OCI-LY7 (cell line): ENCODE results near the gene KCNMA1. TPM values are rescaled to one million over a fixed set of nuclear protein-coding genes. Genes with fewer than 3 reads are reported as not detected.

Experiments used
- BruUV-seq: library from RNA; stranded (reverse); fragments of 400-500 nt; replicated peaks from 2 replicates; lab custom pipeline; 2021; lab: Mats Ljungman, UMichigan
- CTCF ChIA-PET: fragments of 300-600 bp; sonication (Branson Sonifier 250); formaldehyde crosslinking; loops from one replicate; lab custom pipeline; 2022; ENCODE audit warnings: antibody characterized with exemption; ENCODE audit not compliant: unreplicated experiment; lab: Charles Lee
- POLR2A ChIA-PET: fragments of 300-600 bp; sonication (Branson Sonifier 250); formaldehyde crosslinking; loops from one replicate; lab custom pipeline; 2022; ENCODE audit warnings: antibody characterized with exemption; lab: Charles Lee
- DNase-seq: peaks from one replicate; pipeline ENCODE4 v3.0.0-alpha.2; 2015; ENCODE audit warnings: low spot score
- H2AFZ ChIP-seq: fragments of 200-600 bp; sonication (generic), shearing (Covaris generic); 2 replicates; pipeline ENCODE4 v1.6.1; 2014; ENCODE audit warnings: mild to moderate bottlenecking, antibody characterized with exemption, low read length, moderate library complexity
- H3K27ac ChIP-seq: fragments of 200-600 bp; sonication (generic); 2 replicates; pipeline ENCODE4 v1.5.1; 2014; ENCODE audit warnings: mixed run types, low read depth, mild to moderate bottlenecking, moderate library complexity, low read length, inconsistent platforms; ENCODE audit not compliant: poor library complexity, severe bottlenecking
- H3K36me3 ChIP-seq: fragments of 200-600 bp; sonication (generic); 2 replicates; pipeline ENCODE4 v1.6.1; 2014; ENCODE audit warnings: mild to moderate bottlenecking, antibody characterized with exemption, low read length, moderate library complexity, mixed read lengths; ENCODE audit not compliant: insufficient read depth
- H3K4me1 ChIP-seq: fragments of 200-600 bp; sonication (generic); 2 replicates; pipeline ENCODE4 v1.5.1; 2014; ENCODE audit warnings: mild to moderate bottlenecking, low read length; ENCODE audit not compliant: insufficient read depth, poor library complexity, severe bottlenecking
- H3K4me2 ChIP-seq: fragments of 200-600 bp; sonication (generic); 2 replicates; pipeline ENCODE4 v1.6.1; 2014; ENCODE audit warnings: mild to moderate bottlenecking, low read length
- H3K4me3 ChIP-seq: fragments of 200-600 bp; sonication (generic); 2 replicates; pipeline ENCODE4 v1.5.1; 2014; ENCODE audit warnings: mild to moderate bottlenecking, low read depth, low read length; ENCODE audit not compliant: poor library complexity, severe bottlenecking
- H3K79me2 ChIP-seq: fragments of 200-600 bp; sonication (generic); 2 replicates; pipeline ENCODE4 v1.6.1; 2016; ENCODE audit warnings: low read depth, mild to moderate bottlenecking, low read length, moderate library complexity, mixed read lengths; ENCODE audit not compliant: insufficient read depth
- H3K9me2 ChIP-seq: fragments of 200-600 bp; sonication (generic); 2 replicates; pipeline ENCODE4 v1.6.1; 2016; ENCODE audit warnings: mild to moderate bottlenecking, low read length, mixed read lengths; ENCODE audit not compliant: insufficient read depth
- H3K9me3 ChIP-seq: fragments of 200-600 bp; sonication (generic); 2 replicates; pipeline ENCODE4 v1.6.1; 2014; ENCODE audit warnings: mild to moderate bottlenecking, mixed run types, low read length, mixed read lengths
- H4K20me1 ChIP-seq: fragments of 200-600 bp; sonication (generic); 2 replicates; pipeline ENCODE4 v1.6.1; 2014; ENCODE audit warnings: mild to moderate bottlenecking, antibody characterized with exemption, low read length, moderate library complexity, mixed read lengths; ENCODE audit not compliant: insufficient read depth
- CTCF ChIP-seq: fragments of 200-600 bp; sonication (generic); conservative IDR thresholded peaks from 2 replicates; pipeline ENCODE4 v1.5.1; 2014; ENCODE audit warnings: mild to moderate bottlenecking, antibody characterized with exemption, low read length, moderate library complexity, mixed read lengths
- EZH2phosphoT487 ChIP-seq: fragments of 200-600 bp; sonication (generic); IDR thresholded peaks from 2 replicates; pipeline ENCODE4 v1.6.1; 2018; ENCODE audit warnings: low read depth, borderline replicate concordance, mild to moderate bottlenecking, mixed run types, antibody characterized with exemption, low read length, moderate library complexity, mixed read lengths
- intact Hi-C: fragments of 100-400 bp; cut with micrococcal nuclease; formaldehyde crosslinking; loops from one replicate; pipeline ENCODE4 v1.10.0; 2022; ENCODE audit not compliant: unreplicated experiment
- total RNA-seq, 2 experiments: library from RNA; depleted of rRNA in 1 of 2; stranded (reverse); fragments of >200 nt in 1 of 2; shearing (Covaris generic) in 1 of 2; gene quantifications; 2 replicates each; pipeline ENCODE4 v1.2.3, GENCODE V29; 2014 to 2022

KCNMA1 gene
- total RNA-seq, 2 experiments from 2014 or later: not detected

GRCh38 chr10:76921383-76922010 is 716.1 kb downstream of the KCNMA1 start:
- no peaks in the 10 kb centered on the region for H3K4me1 ChIP-seq
- DNase-seq: no peak

GRCh38 chr10:76920581-76920980 is 717.0 kb downstream of the KCNMA1 start:
- H3K27ac ChIP-seq: no peak overlapping the region
- no peak for TF ChIP-seq CTCF
- no peak for TF ChIP-seq EZH2phosphoT487
- no peak overlapping the region for H2AFZ ChIP-seq
- no TSS peak for BruUV-seq
- H3K9me2 ChIP-seq: no peaks in the 10 kb centered on the region
- no peaks in the 10 kb centered on the region for H4K20me1 ChIP-seq
- intact Hi-C loops: no loop called here
- no peaks in the 10 kb centered on the region for H3K36me3 ChIP-seq
- ChIA-PET CTCF (no interaction called here), POLR2A (no interaction called here)
- no peaks in the 10 kb centered on the region for H3K79me2 ChIP-seq
- H3K4me2 ChIP-seq: no peak overlapping the region
- DNase-seq: no peak
- no peak overlapping the region for H3K4me3 ChIP-seq
- H3K9me3 ChIP-seq: no peaks in the 10 kb centered on the region
- no peaks in the 10 kb centered on the region for H3K4me1 ChIP-seq

More at GRCh38 chr10:76921383-76922010, 716.1 kb downstream of the KCNMA1 start:
- Histone ChIP-seq H4K20me1 (no peaks in the 10 kb centered on the region), H3K36me3 (no peaks in the 10 kb centered on the region), H3K9me3 (no peaks in the 10 kb centered on the region), H3K4me2 (no peak overlapping the region), H3K27ac (no peak overlapping the region), H3K9me2 (no peaks in the 10 kb centered on the region), H3K79me2 (no peaks in the 10 kb centered on the region), H2AFZ (no peak overlapping the region), H3K4me3 (no peak overlapping the region)
- TF ChIP-seq EZH2phosphoT487 (no peak), CTCF (no peak)
- intact Hi-C loops: no loop called here
- no TSS peak for BruUV-seq
- ChIA-PET CTCF (no interaction called here), POLR2A (no interaction called here)

GRCh38 chr10:76918106-76918505 is 719.5 kb downstream of the KCNMA1 start:
- no peak for TF ChIP-seq CTCF
- no peak for TF ChIP-seq EZH2phosphoT487
- no peak overlapping the region for H3K4me2 ChIP-seq
- no peak for DNase-seq
- no peaks in the 10 kb centered on the region for H3K36me3 ChIP-seq
- H3K4me3 ChIP-seq: no peak overlapping the region
- intact Hi-C loops: no loop called here
- no TSS peak for BruUV-seq
- H3K4me1 ChIP-seq: no peaks in the 10 kb centered on the region
- H3K9me3 ChIP-seq: no peaks in the 10 kb centered on the region
- H3K79me2 ChIP-seq: no peaks in the 10 kb centered on the region
- ChIA-PET POLR2A (no interaction called here), CTCF (no interaction called here)
- no peak overlapping the region for H2AFZ ChIP-seq
- H4K20me1 ChIP-seq: no peaks in the 10 kb centered on the region
- no peak overlapping the region for H3K27ac ChIP-seq
- H3K9me2 ChIP-seq: no peaks in the 10 kb centered on the region
